AG04449 (cell line): Measurements from ENCODE around the gene RNASE8.

ENCODE experiments used
- CTCF ChIA-PET: fragments of 350-600 bp; formaldehyde crosslinking; extraction: SDS; loops from one replicate; lab custom pipeline; 2021; ENCODE audit warnings: antibody characterized with exemption; lab: Yijun Ruan, JAX
- POLR2A ChIA-PET: fragments of 400-600, 350-600 bp; formaldehyde crosslinking; extraction: SDS; loops from one replicate; lab custom pipeline; 2020; ENCODE audit warnings: antibody characterized with exemption, inconsistent platforms; lab: Yijun Ruan, JAX
- DNase-seq: peaks from one replicate; pipeline ENCODE4 v3.0.0-alpha.2; 2010; ENCODE audit warnings: low read depth, low spot score
- H3K4me3 ChIP-seq: 2 replicates; pipeline ENCODE4 v1.5.1; 2011; ENCODE audit warnings: low read depth, mild to moderate bottlenecking, control low read depth, low read length
- CTCF ChIP-seq: IDR thresholded peaks from one replicate; pipeline ENCODE4 v1.5.1; 2011; ENCODE audit warnings: mild to moderate bottlenecking, moderate library complexity, low read length, control low read depth, inconsistent platforms; ENCODE audit not compliant: insufficient read depth; ENCODE audit errors: missing control alignments

Gene RNASE8

GRCh38 chr14:21083565-21084325, 26.1 kb downstream of the RNASE8 start:
- H3K4me3 ChIP-seq = no peak overlapping the region
- no peak for TF ChIP-seq CTCF
- DNase-seq = no peak
- ChIA-PET POLR2A (interaction anchor here (0.5 to 1.9 kb wide), 3 partner anchors 13 to 353 kb away, joined by 3 to 10 read pairs (median 6); partner anchors contain the start of gene ARHGEF40), CTCF (interaction anchor here (0.7 to 12.7 kb wide), 7 partner anchors 9 to 68 kb away, joined by 3 to 163 read pairs (median 44); partner anchors contain the start of gene ARHGEF40)

- CTCF ChIA-PET = interaction anchor here (3.7 to 12.7 kb wide), 5 partner anchors 9 to 69 kb away, joined by 19 to 163 read pairs (median 93); partner anchors contain the start of gene ARHGEF40
- no peak for TF ChIP-seq CTCF
Measured at GRCh38 chr14:21084396-21084795, 26.8 kb downstream of the RNASE8 start.

GRCh38 chr14:21084998-21085853, 27.6 kb downstream of the RNASE8 start:
- no peak for TF ChIP-seq CTCF
- H3K4me3 ChIP-seq = no peak overlapping the region
- DNase-seq = peak; percentile 72
- ChIA-PET CTCF (interaction anchor here (1.0 to 12.7 kb wide), 10 partner anchors 8 to 114 kb away, joined by 3 to 163 read pairs (median 64); partner anchors contain the start of genes ARHGEF40, RNASE7 and TMEM253), POLR2A (interaction anchor here (3.5 kb wide), 1 partner anchor 14 kb away, joined by 42 read pairs; the partner anchor contains the start of gene ARHGEF40)

More at GRCh38 chr14:21084396-21084795, 26.8 kb downstream of the RNASE8 start:
- no peak for DNase-seq
- H3K4me3 ChIP-seq = no peak overlapping the region
- POLR2A ChIA-PET = interaction anchor here (1.1 to 1.9 kb wide), 2 partner anchors 13 to 14 kb away, joined by 6 to 10 read pairs; partner anchors contain the start of gene ARHGEF40

GRCh38 chr14:21086908-21087293, 29.3 kb downstream of the RNASE8 start:
- DNase-seq = no peak
- no peak overlapping the region for H3K4me3 ChIP-seq
- ChIA-PET POLR2A (interaction anchor here (0.6 to 3.5 kb wide), 5 partner anchors 9 to 393 kb away, joined by 3 to 42 read pairs (median 3); partner anchors contain the start of gene ARHGEF40), CTCF (interaction anchor here (1.3 to 12.7 kb wide), 9 partner anchors 11 to 71 kb away, joined by 4 to 163 read pairs (median 23); partner anchors contain the start of genes ARHGEF40, RNASE7, TMEM253 and ZNF219)
- no peak for TF ChIP-seq CTCF

GRCh38 chr14:21087294-21088091, 29.9 kb downstream of the RNASE8 start:
- TF ChIP-seq CTCF = no peak
- CTCF ChIA-PET = interaction anchor here (1.3 to 12.7 kb wide), 11 partner anchors 9 to 90 kb away, joined by 4 to 163 read pairs (median 23); partner anchors contain the start of genes ARHGEF40, RNASE7, TMEM253 and ZNF219
- H3K4me3 ChIP-seq = no peak overlapping the region
- POLR2A ChIA-PET = interaction anchor here (0.7 to 3.5 kb wide), 5 partner anchors 8 to 73 kb away, joined by 3 to 42 read pairs (median 3); partner anchors contain the start of gene ARHGEF40
- DNase-seq = peak; percentile 84
